ENCODE results near the gene ERH.
A peak's percentile ranks its signal among the peaks of the same experiment; 100 is the strongest.

Gene ERH

GRCh38 chr14:69355607-69356281 is 42.4 kb downstream of the ERH start:
- no peak for DNase-seq (ENCODE audit: low read depth)

GRCh38 chr14:69355154-69355597 is 42.9 kb downstream of the ERH start:
- no peak for DNase-seq (ENCODE audit: low read depth)

GRCh38 chr14:69354383-69355153 is 43.5 kb downstream of the ERH start:
- DNase-seq (ENCODE audit: low read depth), result peak; percentile 31

DNA sequence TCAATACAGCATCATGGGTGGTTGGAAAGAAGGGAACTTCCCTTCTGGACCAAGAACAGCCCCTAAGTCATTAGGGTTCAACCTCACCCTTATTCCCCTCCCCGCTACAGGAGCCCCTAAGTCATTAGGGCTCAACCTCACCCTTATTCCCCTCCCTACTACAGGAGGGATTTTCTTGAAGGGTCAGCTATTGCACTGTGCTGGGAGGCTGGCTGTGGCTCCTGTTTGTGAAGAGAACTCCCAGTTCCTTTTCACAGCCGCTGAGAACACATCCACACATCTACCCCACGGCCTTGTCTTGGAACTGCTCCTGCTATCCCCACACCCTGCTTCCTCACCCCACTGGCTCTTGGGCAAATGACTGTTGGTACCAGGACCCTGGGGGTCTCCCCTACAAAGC is 44.9 kb downstream of the ERH start:
- DNase-seq (ENCODE audit: low read depth), result no peak

- DNase-seq (ENCODE audit: low read depth), result no peak
These were observed 46.2 kb downstream of the ERH start for GRCh38 chr14:69351911-69352310.

DNA sequence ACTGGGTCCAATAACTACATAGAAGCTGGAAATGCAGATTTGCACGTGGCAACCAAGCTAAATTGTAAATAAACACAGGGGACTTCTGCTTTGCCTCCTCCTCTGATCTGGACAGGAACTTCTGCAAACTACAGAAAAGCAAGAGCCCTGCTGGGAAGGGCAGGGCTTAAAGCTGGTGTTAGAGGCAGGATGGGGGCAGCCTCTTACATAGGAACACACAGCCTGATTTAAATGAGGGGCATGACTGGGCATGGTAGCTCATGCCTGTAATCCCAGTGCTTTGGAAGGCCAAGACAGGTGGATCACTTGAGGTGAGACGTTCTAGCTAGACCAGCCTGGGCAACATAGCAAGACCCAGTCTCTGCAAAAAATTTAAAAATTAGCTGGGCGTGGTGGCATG is 46.7 kb downstream of the ERH start:
- no peak for DNase-seq (ENCODE audit: low read depth)

- no peak for DNase-seq (ENCODE audit: low read depth)
These were observed 47.2 kb downstream of the ERH start for GRCh38 chr14:69350892-69351291.

DNA sequence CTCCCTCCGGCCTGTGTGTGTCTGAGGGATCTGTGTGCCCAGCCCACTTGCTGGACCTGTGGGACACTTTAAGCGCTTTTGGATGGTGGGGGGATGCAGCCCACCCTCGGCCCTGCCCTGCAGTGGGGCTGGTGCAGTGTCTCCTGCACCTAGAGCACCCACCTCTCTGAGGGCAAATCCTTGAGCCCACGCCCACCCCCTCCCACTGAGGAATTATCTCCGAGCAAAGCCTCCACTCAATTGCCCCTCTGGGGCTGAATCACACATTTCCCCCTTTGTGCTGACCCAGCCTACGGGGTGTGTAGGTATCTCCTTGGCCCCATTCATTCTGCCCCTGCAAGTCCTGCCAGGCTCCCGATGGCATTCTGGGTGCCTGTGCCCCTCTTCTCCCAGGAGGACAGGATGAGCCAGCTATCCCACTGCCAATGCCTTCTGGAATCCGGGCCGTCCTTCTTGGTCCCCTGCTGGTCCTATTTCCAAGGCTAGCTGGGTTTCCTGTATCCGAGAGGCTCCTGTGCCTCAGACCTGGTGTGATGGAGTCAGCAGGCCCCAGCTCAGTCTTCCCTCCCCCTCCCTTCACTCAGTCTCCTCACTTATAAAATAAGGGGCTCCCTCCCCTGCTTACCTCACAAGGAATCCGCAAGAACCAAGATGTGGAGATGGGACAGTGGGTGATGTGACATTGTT is 48.9 kb downstream of the ERH start:
- no peak for DNase-seq (ENCODE audit: low read depth)

DNA sequence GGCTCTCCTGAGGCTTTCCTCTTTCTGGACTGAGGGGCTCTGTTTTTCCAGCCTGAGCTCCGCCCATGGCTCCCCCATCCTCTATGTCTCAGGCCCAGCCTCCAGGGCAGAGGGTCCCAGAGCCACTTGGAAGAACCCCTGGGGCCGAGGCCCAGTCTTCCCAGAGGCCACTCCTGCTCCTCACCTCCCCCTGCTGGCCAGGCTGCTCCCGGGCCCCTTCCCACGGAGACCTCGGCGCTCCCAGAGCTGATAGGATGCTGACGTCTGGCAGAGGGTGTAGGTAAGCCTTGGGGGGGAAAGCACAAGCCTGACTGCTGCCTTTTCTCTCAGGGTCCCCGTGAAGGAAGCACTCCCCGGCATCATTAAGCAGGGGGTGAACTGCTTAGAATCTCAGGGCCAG is 51.4 kb downstream of the ERH start:
- no peak for DNase-seq (ENCODE audit: low read depth)

- DNase-seq (ENCODE audit: low read depth), result no peak
These were observed 52.7 kb downstream of the ERH start for GRCh38 chr14:69345402-69345801.

DNA sequence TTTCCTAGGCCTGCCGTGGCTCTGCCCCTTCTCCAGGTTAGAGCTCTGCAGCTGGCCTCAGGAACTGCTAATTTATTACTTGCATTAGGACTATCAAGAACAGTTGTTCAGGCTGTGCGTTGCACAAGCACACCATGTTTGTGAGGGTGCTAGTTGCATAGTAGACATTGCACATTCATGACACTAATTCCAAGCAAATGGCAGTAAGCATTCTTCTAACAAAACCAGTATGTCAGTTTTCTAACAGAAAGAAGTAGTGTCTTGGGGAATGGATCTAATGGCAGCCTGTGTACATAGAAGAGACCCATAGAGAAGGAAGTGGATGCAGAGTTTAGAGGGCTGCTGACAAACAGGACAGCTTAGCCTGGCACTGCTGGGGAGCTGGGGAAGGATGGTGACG is 53.9 kb downstream of the ERH start:
- DNase-seq (ENCODE audit: low read depth), result no peak

GRCh38 chr14:69342928-69343525 is 55.1 kb downstream of the ERH start:
- DNase-seq (ENCODE audit: low read depth), result no peak

DNA sequence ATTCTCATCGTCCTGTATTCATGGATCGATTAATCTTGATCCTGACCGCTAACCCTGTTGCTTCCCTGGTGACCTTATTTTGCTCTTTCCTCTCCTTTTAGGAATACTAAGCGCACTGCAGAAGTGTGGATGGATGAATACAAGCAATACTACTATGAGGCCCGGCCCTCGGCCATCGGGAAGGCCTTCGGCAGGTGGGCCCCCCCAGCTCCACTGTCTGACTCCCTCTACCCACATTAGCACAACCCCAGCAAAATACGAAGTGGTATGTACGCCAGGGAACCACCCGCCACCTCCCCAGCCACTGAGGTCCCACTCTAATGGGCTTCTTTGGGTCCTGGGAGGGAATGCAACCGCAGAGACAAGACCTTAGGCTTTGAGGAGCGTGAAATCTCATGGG is 58.7 kb downstream of the ERH start:
- DNase-seq (ENCODE audit: low read depth), result no peak

DNA sequence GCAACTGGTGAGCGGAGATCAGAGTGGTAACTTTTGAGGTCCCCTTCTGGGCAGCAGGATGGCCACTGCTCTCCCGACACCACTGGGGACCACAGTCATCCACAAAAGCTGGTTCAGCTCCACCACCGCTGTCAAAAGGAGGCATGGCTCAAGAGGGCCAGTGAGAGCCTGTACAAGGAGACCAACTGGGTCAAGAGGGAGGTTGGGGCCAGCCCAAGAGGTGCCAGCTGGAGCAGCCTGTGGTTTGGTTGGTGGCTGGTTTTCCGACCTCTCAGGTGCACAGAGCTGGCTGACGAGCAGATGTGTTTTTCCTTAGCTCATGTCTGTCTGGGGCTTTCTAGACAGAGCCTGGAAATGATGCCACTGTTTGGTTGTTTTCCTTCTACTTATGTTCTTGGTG is 60.1 kb downstream of the ERH start:
- no peak for DNase-seq (ENCODE audit: low read depth)

DNA sequence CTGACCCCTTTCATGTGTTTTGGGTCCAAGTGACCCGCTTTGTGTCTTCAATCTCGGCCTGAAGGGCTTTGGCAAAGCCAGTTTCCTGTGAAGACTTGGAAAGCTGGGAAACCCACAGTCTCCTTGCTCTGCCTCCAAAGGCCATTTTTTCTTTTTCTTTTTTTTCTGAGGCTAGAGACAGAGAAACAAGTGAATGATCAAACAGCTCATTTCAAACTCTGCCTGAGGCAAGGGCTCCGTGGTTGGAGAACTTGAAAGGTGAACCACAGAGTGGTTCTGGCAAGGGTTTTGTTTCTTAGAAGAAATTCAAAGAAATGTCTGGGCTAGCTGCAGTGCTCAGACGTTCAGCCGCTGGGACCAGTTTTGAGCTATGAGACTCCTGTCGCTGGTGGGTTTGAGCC is 62.7 kb downstream of the ERH start:
- DNase-seq (ENCODE audit: low read depth), result no peak

- DNase-seq (ENCODE audit: low read depth), result no peak
These were observed 63.5 kb downstream of the ERH start for GRCh38 chr14:69334576-69334975.

DNA sequence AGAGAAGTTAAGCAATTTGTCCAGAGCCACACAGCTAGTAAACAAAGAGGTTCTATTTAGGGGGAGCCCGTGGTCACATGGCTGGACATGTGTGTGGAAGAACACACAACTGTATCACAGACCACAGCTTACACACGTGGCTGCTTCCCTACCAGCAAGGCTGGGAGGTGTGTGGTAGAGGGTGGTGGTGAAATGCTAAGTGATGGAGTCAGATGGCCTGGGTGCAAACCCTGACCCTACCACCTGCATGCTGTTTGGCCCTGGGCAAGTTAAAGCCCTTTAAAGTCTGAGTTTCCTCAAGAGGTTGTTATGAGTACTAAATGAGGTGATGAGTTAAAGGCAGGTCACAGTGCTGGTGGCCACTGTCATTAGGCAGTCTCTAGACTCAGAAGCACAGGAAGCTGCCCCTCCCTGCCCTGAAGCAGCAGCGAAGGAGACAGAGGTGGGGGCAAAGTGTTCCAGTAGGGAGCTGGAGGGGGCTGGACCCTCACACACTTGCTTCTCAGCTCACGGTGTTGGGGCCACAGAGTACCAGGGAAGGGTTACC is 64.2 kb downstream of the ERH start:
- DNase-seq (ENCODE audit: low read depth), result no peak

DNA sequence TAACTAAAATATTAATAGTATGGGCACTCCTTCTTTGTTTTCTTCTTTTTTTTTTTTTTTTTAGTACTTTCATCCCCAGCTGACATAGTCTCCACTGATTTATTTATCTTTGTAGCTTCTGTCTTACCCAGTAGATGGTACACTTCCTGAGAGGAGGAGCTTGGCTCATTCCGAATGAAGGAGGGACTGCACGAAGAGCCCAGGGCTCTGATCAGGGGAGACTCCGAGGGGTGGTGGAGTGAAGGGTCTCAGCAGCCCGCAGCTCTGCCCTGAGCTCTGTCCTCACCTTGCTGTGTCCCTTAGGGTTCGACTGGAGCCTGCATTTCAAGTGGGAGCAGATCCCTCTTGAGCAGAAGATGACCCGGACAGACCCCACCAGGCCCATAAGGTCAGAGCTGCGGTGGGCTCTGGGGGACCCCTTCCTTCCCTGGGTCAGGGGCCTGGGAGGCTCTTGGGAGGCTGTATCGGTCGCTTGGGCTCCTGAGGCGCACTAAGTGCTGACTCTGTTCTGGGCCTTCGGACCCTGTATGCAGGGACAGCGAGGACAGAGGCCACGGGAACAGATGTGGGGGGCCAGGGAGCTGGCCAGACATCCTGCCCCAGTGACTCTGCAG is 65.2 kb downstream of the ERH start:
- DNase-seq (ENCODE audit: low read depth), result no peak

GRCh38 chr14:69331206-69331605 is 66.9 kb downstream of the ERH start:
- no peak for DNase-seq (ENCODE audit: low read depth)

Measured in activated gamma-delta T cell treated with anti-CD3 and anti-CD28 coated beads, Interleukin-2, amount 50 U/mL, for 16 hours (primary cell).